Body of pancreas (tissue), 4 donors: ENCODE measurements around the gene EXOC7. TPM values are rescaled to one million over a fixed set of nuclear protein-coding genes. Genes with fewer than 3 reads are reported as not detected.
A peak's percentile ranks its signal among the peaks of the same experiment; 100 is the strongest.

Experiments used
- ATAC-seq: fragments of 150-250 bp; one replicate; pipeline ENCODE4 v1.9.1; 2016
- DNase-seq, 4 donors: peaks; one replicate each; pipeline ENCODE4 v3.0.0-alpha.2; 2019
- H3K27ac ChIP-seq, 4 donors: fragments of 200-600 bp; sonication (generic); 1 replicate in 3 of 4; 2 replicates in 1 of 4; pipeline versions ENCODE4 v1.5.1 to v1.6.1; 2016 to 2019; ENCODE audit warnings: mild to moderate bottlenecking in 1 of 4, mixed read lengths in 1 of 4, moderate library complexity in 1 of 4
- H3K27me3 ChIP-seq, 2 donors: fragments of 200-600 bp; sonication (generic); one replicate each; pipeline ENCODE4 v1.6.0; 2016; ENCODE audit warnings: mild to moderate bottlenecking in 1 of 2
- H3K36me3 ChIP-seq, 2 donors: fragments of 200-600 bp; sonication (generic); replicated peaks in 1 of 2; 2 replicates each; pipeline ENCODE4 v1.5.1; 2016; ENCODE audit warnings: low read depth in 2 of 2; ENCODE audit not compliant: insufficient read depth in 1 of 2
- H3K4me1 ChIP-seq: fragments of 200-600 bp; sonication (generic); one replicate; pipeline ENCODE4 v1.6.0; 2016
- H3K4me3 ChIP-seq, 2 donors: fragments of 200-600 bp; sonication (generic); 1 replicate in 1 of 2; 2 replicates in 1 of 2; pipeline ENCODE4 v1.5.1; 2016 to 2019
- H3K9me3 ChIP-seq, 3 donors: fragments of 200-600 bp; sonication (generic); 1 replicate in 2 of 3; 2 replicates in 1 of 3; pipeline ENCODE4 v1.5.1; 2016
- CTCF ChIP-seq, 7 experiments: fragments of 450-650 bp in 4 of 7; fragments of 200-600 bp in 3 of 7; sonication (generic) in 3 of 7; IDR thresholded peaks; one replicate each; pipeline ENCODE4 v1.5.1; 2016 to 2019; ENCODE audit warnings: antibody characterized with exemption in 7 of 7
- POLR2A ChIP-seq, 3 donors: fragments of 450-650 bp; IDR thresholded peaks; one replicate each; pipeline ENCODE4 v1.6.1; 2016; ENCODE audit warnings: antibody characterized with exemption in 3 of 3, mild to moderate bottlenecking in 2 of 3
- WGBS, 2 donors: methylation state at CpG; one replicate each; pipeline ENCODE4 v1.1.5; 2017; 5-methylcytosine and 5-hydroxymethylcytosine counted together
- intact Hi-C: fragments of 100-400 bp; cut with DNase I; formaldehyde crosslinking; loops from one replicate; pipeline ENCODE4 v1.15.1; 2023
- total RNA-seq, 2 donors: library from RNA; depleted of rRNA; stranded (reverse); fragments of >200 nt; gene quantifications; one replicate each; pipeline ENCODE4 v1.1.0, GENCODE V29; 2016

Gene EXOC7
- total RNA-seq, 2 donors from 2014 or later, result 53.2 to 73.2 TPM

GRCh38 chr17:76111956-76112355 is 8.4 kb upstream of the EXOC7 start:
- TF ChIP-seq POLR2A (IDR thresholded peaks at IDR 0.05) (no peak), CTCF (IDR thresholded peaks at IDR 0.05) (no peak)
- no peaks in the 10 kb centered on the region for H3K36me3 ChIP-seq
- no peak for ATAC-seq

GRCh38 chr17:76107509-76107908 is 3.9 kb upstream of the EXOC7 start:
- Histone ChIP-seq H3K4me3 (no peak overlapping the region), H3K27me3 (no peaks in the 10 kb centered on the region), H3K9me3 (no peaks in the 10 kb centered on the region), H3K27ac (no peak overlapping the region), H3K36me3 (no peaks in the 10 kb centered on the region), H3K4me1 (peaks cover 20% of the 10 kb centered on the region)
- 80 to 81% methylated on average over 6 of the region's 6 CpGs for WGBS, 2 donors
- TF ChIP-seq CTCF (IDR thresholded peaks at IDR 0.05) (peak in 2 of 7 experiments; percentile 9 to 13), POLR2A (IDR thresholded peaks at IDR 0.05) (no peak)
- ATAC-seq (no peak), DNase-seq (no peak)
- intact Hi-C loops, result no loop called here

More at GRCh38 chr17:76111956-76112355, 8.4 kb upstream of the EXOC7 start:
- no peak overlapping the region for H3K4me3 ChIP-seq
- no peak for DNase-seq
- WGBS, 2 donors, result 66 to 84% methylated on average over 2 of the region's 2 CpGs
- no peaks in the 10 kb centered on the region for H3K27me3 ChIP-seq
- H3K4me1 ChIP-seq, result no peaks in the 10 kb centered on the region
- intact Hi-C loops, result no loop called here
- no peaks in the 10 kb centered on the region for H3K9me3 ChIP-seq
- no peak overlapping the region for H3K27ac ChIP-seq

- intact Hi-C loops, result no loop called here
- TF ChIP-seq CTCF (IDR thresholded peaks at IDR 0.05) (no peak), POLR2A (IDR thresholded peaks at IDR 0.05) (no peak)
- Histone ChIP-seq H3K4me3 (no peak overlapping the region), H3K9me3 (no peaks in the 10 kb centered on the region), H3K4me1 (peaks cover 24% of the 10 kb centered on the region), H3K27me3 (no peaks in the 10 kb centered on the region), H3K27ac (no peak overlapping the region), H3K36me3 (no peaks in the 10 kb centered on the region)
- WGBS, 2 donors, result 79 to 85% methylated on average over 3 of the region's 3 CpGs
- no peak for DNase-seq
- ATAC-seq, result no peak
Observed at GRCh38 chr17:76106703-76107102, 3.1 kb upstream of the EXOC7 start.

- Histone ChIP-seq H3K9me3 (no peaks in the 10 kb centered on the region), H3K36me3 (peaks cover 0 to 8% of the 10 kb centered on the region in 2 donors), H3K27ac (no peak overlapping the region), H3K4me3 (no peak overlapping the region), H3K4me1 (peaks cover 24% of the 10 kb centered on the region), H3K27me3 (no peaks in the 10 kb centered on the region)
- TF ChIP-seq CTCF (IDR thresholded peaks at IDR 0.05) (no peak), POLR2A (IDR thresholded peaks at IDR 0.05) (no peak)
- ATAC-seq (no peak), DNase-seq (no peak)
- 68 to 77% methylated on average over 5 of the region's 5 CpGs for WGBS, 2 donors
- intact Hi-C loops, result no loop called here
Observed at GRCh38 chr17:76104896-76105231, 1.3 kb upstream of the EXOC7 start.

- ATAC-seq, result no peak
- H3K27me3 ChIP-seq, result no peaks in the 10 kb centered on the region
- intact Hi-C loops, result no loop called here
- peaks cover 0 to 11% of the 10 kb centered on the region in 2 donors for H3K36me3 ChIP-seq
- WGBS, 2 donors, result 81 to 95% methylated on average over 20 to 27 of the region's 29 CpGs
- TF ChIP-seq POLR2A (IDR thresholded peaks at IDR 0.05), result no peak
- no peak for TF ChIP-seq CTCF (IDR thresholded peaks at IDR 0.05)
- no peak for DNase-seq
- peak overlapping the region; percentile 41 to 76 (median 74) for H3K27ac ChIP-seq
- peaks cover 24% of the 10 kb centered on the region for H3K4me1 ChIP-seq
- no peaks in the 10 kb centered on the region for H3K9me3 ChIP-seq
- peak overlapping the region in 1 of 2 donors; percentile 77 for H3K4me3 ChIP-seq
Observed at GRCh38 chr17:76104140-76104895, 731 bp upstream of the EXOC7 start.
